Measurements from ENCODE around the gene PLXNC1.

Gene PLXNC1

GRCh38 chr12:94245631-94246383 lies 97.4 kb downstream of the PLXNC1 start:
- DNase-seq: no peak

- DNase-seq: no peak
Measured at GRCh38 chr12:94247246-94247645, 98.9 kb downstream of the PLXNC1 start.

- no peak for DNase-seq
Measured at GRCh38 chr12:94248582-94248981, 100.2 kb downstream of the PLXNC1 start.

- no peak for DNase-seq
Measured at GRCh38 chr12:94250130-94250529, 101.8 kb downstream of the PLXNC1 start.

- DNase-seq: no peak
Measured at GRCh38 chr12:94254270-94254669, 105.9 kb downstream of the PLXNC1 start.

GRCh38 chr12:94255006-94255405 lies 106.6 kb downstream of the PLXNC1 start:
- no peak for DNase-seq

GRCh38 chr12:94255428-94255827 lies 107.1 kb downstream of the PLXNC1 start:
- no peak for DNase-seq

- no peak for DNase-seq
Measured at GRCh38 chr12:94258593-94258992, 110.2 kb downstream of the PLXNC1 start.

- no peak for DNase-seq
Measured at GRCh38 chr12:94260017-94260416, 111.6 kb downstream of the PLXNC1 start.

- no peak for DNase-seq
Measured at GRCh38 chr12:94260717-94261116, 112.3 kb downstream of the PLXNC1 start.

GRCh38 chr12:94261119-94261518 lies 112.7 kb downstream of the PLXNC1 start:
- DNase-seq: no peak

- no peak for DNase-seq
Measured at GRCh38 chr12:94261786-94262185, 113.4 kb downstream of the PLXNC1 start.

- DNase-seq: peak; percentile 62
Measured at GRCh38 chr12:94262228-94263010, 114.0 kb downstream of the PLXNC1 start.

- DNase-seq: no peak
Measured at GRCh38 chr12:94263011-94263811, 114.8 kb downstream of the PLXNC1 start.

GRCh38 chr12:94263905-94264561 lies 115.7 kb downstream of the PLXNC1 start:
- DNase-seq: no peak

GRCh38 chr12:94264736-94265485 lies 116.5 kb downstream of the PLXNC1 start:
- DNase-seq: no peak

- no peak for DNase-seq
Measured at GRCh38 chr12:94265539-94265938, 117.2 kb downstream of the PLXNC1 start.

GRCh38 chr12:94265966-94266745 lies 117.8 kb downstream of the PLXNC1 start:
- DNase-seq: no peak

GRCh38 chr12:94266796-94267536 lies 118.6 kb downstream of the PLXNC1 start:
- DNase-seq: no peak

GRCh38 chr12:94267537-94267872 lies 119.1 kb downstream of the PLXNC1 start:
- no peak for DNase-seq

All from NCI-H1436 (cell line).